GM23248 (cell line): ENCODE results near the gene PYGO2. TPM values are rescaled to one million over a fixed set of nuclear protein-coding genes. Genes with fewer than 3 reads are reported as not detected.

Source experiments
- DNase-seq: peaks from one replicate; pipeline ENCODE4 v3.0.0-alpha.2; 2015
- H2AFZ ChIP-seq: fragments of 200-600 bp; sonication (generic); 2 replicates; pipeline ENCODE4 v1.6.1; 2016; ENCODE audit warnings: antibody characterized with exemption
- H3F3A ChIP-seq: fragments of 200-600 bp; sonication (generic); 2 replicates; pipeline ENCODE4 v1.6.1; 2016; ENCODE audit warnings: mild to moderate bottlenecking, antibody characterized with exemption, mixed run types; ENCODE audit not compliant: insufficient read depth
- H3K27ac ChIP-seq: fragments of 200-600 bp; sonication (generic); 2 replicates; pipeline ENCODE4 v1.5.1; 2016; ENCODE audit warnings: mild to moderate bottlenecking
- H3K27me3 ChIP-seq: fragments of 200-600 bp; sonication (generic); replicated peaks from 2 replicates; pipeline ENCODE4 v1.6.1; 2016; ENCODE audit warnings: mild to moderate bottlenecking; ENCODE audit not compliant: insufficient read depth
- H3K36me3 ChIP-seq: fragments of 200-600 bp; sonication (generic); 2 replicates; pipeline ENCODE4 v1.6.1; 2016; ENCODE audit warnings: low read depth, mild to moderate bottlenecking
- H3K4me1 ChIP-seq: fragments of 200-600 bp; sonication (generic); 2 replicates; pipeline ENCODE4 v1.6.1; 2016; ENCODE audit warnings: mild to moderate bottlenecking; ENCODE audit not compliant: insufficient read depth
- H3K4me2 ChIP-seq: fragments of 200-600 bp; sonication (generic); one replicate; pipeline ENCODE4 v1.6.1; 2016; ENCODE audit warnings: mild to moderate bottlenecking; ENCODE audit not compliant: unreplicated experiment
- H3K4me3 ChIP-seq: fragments of 200-600 bp; sonication (generic); 2 replicates; pipeline ENCODE4 v1.5.1; 2016; ENCODE audit warnings: mild to moderate bottlenecking
- H3K79me2 ChIP-seq: fragments of 200-600 bp; sonication (generic); 2 replicates; pipeline ENCODE4 v1.6.1; 2016; ENCODE audit warnings: mild to moderate bottlenecking; ENCODE audit not compliant: insufficient read depth
- H3K9ac ChIP-seq: fragments of 200-600 bp; sonication (generic); 2 replicates; pipeline ENCODE4 v1.6.1; 2016; ENCODE audit warnings: mild to moderate bottlenecking
- H3K9me2 ChIP-seq: fragments of 200-600 bp; sonication (generic); 2 replicates; pipeline ENCODE4 v1.6.1; 2016; ENCODE audit warnings: mixed run types, mild to moderate bottlenecking, moderate library complexity; ENCODE audit not compliant: insufficient read depth
- H3K9me3 ChIP-seq: fragments of 200-600 bp; sonication (generic); one replicate; pipeline ENCODE4 v1.6.1; 2017; ENCODE audit warnings: low read depth
- H4K20me1 ChIP-seq: fragments of 200-600 bp; sonication (generic); 2 replicates; pipeline ENCODE4 v1.6.0; 2016; ENCODE audit not compliant: insufficient read depth
- EZH2 ChIP-seq: fragments of 200-600 bp; sonication (generic); IDR thresholded peaks from 2 replicates; pipeline ENCODE4 v1.6.1; 2018; ENCODE audit warnings: antibody characterized with exemption, mild to moderate bottlenecking; ENCODE audit not compliant: insufficient read depth, poor library complexity, severe bottlenecking
- EZH2phosphoT487 ChIP-seq: fragments of 200-600 bp; sonication (generic); IDR thresholded peaks from 2 replicates; pipeline ENCODE4 v1.6.1; 2018; ENCODE audit warnings: antibody characterized with exemption, moderate library complexity, mild to moderate bottlenecking, low read depth; ENCODE audit not compliant: insufficient read depth
- WGBS, 2 experiments: methylation state at CpG; one replicate each; pipeline ENCODE4 v1.1.6; 2015 to 2017; ENCODE audit warnings: low lambda C conversion rate in 2 of 2, low coverage in 1 of 2; ENCODE audit errors: missing lambda C conversion rate in 2 of 2; 5-methylcytosine and 5-hydroxymethylcytosine counted together
- in situ Hi-C: fragments of 300-500 bp; cut with MboI; formaldehyde crosslinking; loops from 2 replicates; pipeline ENCODE4 v1.15.0; 2020
- polyA plus RNA-seq: library from polyadenylated mRNA; unstranded; fragments of >200 nt; fragmentation: Nextera tagmentation; extraction: Ambion mirVana; gene quantifications from 2 replicates; pipeline ENCODE4 v1.2.1, GENCODE V29; 2016
- total RNA-seq: library from RNA; depleted of rRNA; stranded (reverse); fragments of >200 nt; shearing (Covaris generic); gene quantifications from 2 replicates; pipeline ENCODE4 v1.2.3, GENCODE V29; 2014

Gene PYGO2
- total and polyA plus RNA-seq, 2 experiments from 2014 or later: 14.7 to 14.9 TPM

GRCh38 chr1:154951901-154952657, 9.5 kb downstream of the PYGO2 start:
- in situ Hi-C loops: no loop called here
- 63 to 68% methylated on average over 14 to 15 of the region's 15 CpGs for WGBS, 2 experiments
- no peak overlapping the region for H3K9ac ChIP-seq

GRCh38 chr1:154948079-154948478, 13.5 kb downstream of the PYGO2 start:
- no peak for DNase-seq
- in situ Hi-C loops: no loop called here
- WGBS, 2 experiments: 78 to 83% methylated on average over 11 of the region's 11 CpGs

More at GRCh38 chr1:154951901-154952657, 9.5 kb downstream of the PYGO2 start:
- H3K27ac ChIP-seq: no peak overlapping the region
- no peaks in the 10 kb centered on the region for H3K27me3 ChIP-seq
- no peaks in the 10 kb centered on the region for H3K36me3 ChIP-seq
- H3F3A ChIP-seq: peaks cover 9% of the 10 kb centered on the region
- no peak for TF ChIP-seq EZH2
- TF ChIP-seq EZH2phosphoT487: no peak
- H3K4me3 ChIP-seq: no peak overlapping the region
- no peaks in the 10 kb centered on the region for H3K9me3 ChIP-seq
- H3K9me2 ChIP-seq: no peaks in the 10 kb centered on the region
- H2AFZ ChIP-seq: no peak overlapping the region
- DNase-seq: no peak
- H4K20me1 ChIP-seq: no peaks in the 10 kb centered on the region
- H3K4me1 ChIP-seq: peaks cover 16% of the 10 kb centered on the region
- 0 out of 2 replicates have a peak, but pooled peaks cover 14% of the 10 kb centered on the region for H3K79me2 ChIP-seq
- H3K4me2 ChIP-seq: no peak overlapping the region

GRCh38 chr1:154945962-154946850, 15.4 kb downstream of the PYGO2 start:
- in situ Hi-C loops: no loop called here
- WGBS, 2 experiments: 84 to 85% methylated on average over 17 of the region's 17 CpGs
- no peak overlapping the region for H2AFZ ChIP-seq

More at GRCh38 chr1:154948079-154948478, 13.5 kb downstream of the PYGO2 start:
- Histone ChIP-seq H3K9me2 (no peaks in the 10 kb centered on the region), H3K4me1 (no peaks in the 10 kb centered on the region), H3K79me2 (no peaks in the 10 kb centered on the region), H2AFZ (no peak overlapping the region), H4K20me1 (no peaks in the 10 kb centered on the region), H3K9me3 (no peaks in the 10 kb centered on the region), H3K27ac (no peak overlapping the region), H3F3A (no peaks in the 10 kb centered on the region), H3K27me3 (no peaks in the 10 kb centered on the region), H3K4me2 (no peak overlapping the region), H3K9ac (no peak overlapping the region), H3K36me3 (no peaks in the 10 kb centered on the region), H3K4me3 (no peak overlapping the region)
- TF ChIP-seq EZH2phosphoT487 (no peak), EZH2 (no peak)

GRCh38 chr1:154945160-154945961, 16.2 kb downstream of the PYGO2 start:
- Histone ChIP-seq H3K9me3 (no peaks in the 10 kb centered on the region), H3K4me2 (no peak overlapping the region), H3F3A (no peaks in the 10 kb centered on the region), H3K9ac (no peak overlapping the region), H3K79me2 (no peaks in the 10 kb centered on the region), H4K20me1 (no peaks in the 10 kb centered on the region), H3K9me2 (no peaks in the 10 kb centered on the region), H3K36me3 (no peaks in the 10 kb centered on the region), H3K4me1 (no peaks in the 10 kb centered on the region), H2AFZ (no peak overlapping the region), H3K27me3 (no peaks in the 10 kb centered on the region), H3K4me3 (no peak overlapping the region), H3K27ac (no peak overlapping the region)
- WGBS, 2 experiments: 67 to 76% methylated on average over 14 to 15 of the region's 15 CpGs
- in situ Hi-C loops: no loop called here
- no peak for DNase-seq
- TF ChIP-seq EZH2phosphoT487: no peak
- no peak for TF ChIP-seq EZH2

More at GRCh38 chr1:154945962-154946850, 15.4 kb downstream of the PYGO2 start:
- no peaks in the 10 kb centered on the region for H3K9me2 ChIP-seq
- H3K9me3 ChIP-seq: no peaks in the 10 kb centered on the region
- no peaks in the 10 kb centered on the region for H4K20me1 ChIP-seq
- DNase-seq: no peak
- TF ChIP-seq EZH2phosphoT487 (no peak), EZH2 (no peak)
- H3K9ac ChIP-seq: no peak overlapping the region
- no peak overlapping the region for H3K27ac ChIP-seq
- H3K79me2 ChIP-seq: no peaks in the 10 kb centered on the region
- H3K4me1 ChIP-seq: no peaks in the 10 kb centered on the region
- no peaks in the 10 kb centered on the region for H3F3A ChIP-seq
- H3K4me3 ChIP-seq: no peak overlapping the region
- H3K27me3 ChIP-seq: no peaks in the 10 kb centered on the region
- H3K36me3 ChIP-seq: no peaks in the 10 kb centered on the region
- no peak overlapping the region for H3K4me2 ChIP-seq
